Measurements from ENCODE around the gene VPS13D. TPM values are rescaled to one million over a fixed set of nuclear protein-coding genes. Genes with fewer than 3 reads are reported as not detected.

The VPS13D gene
- total RNA-seq, 1 experiment from 2014 or later: 9.6 TPM

DNA sequence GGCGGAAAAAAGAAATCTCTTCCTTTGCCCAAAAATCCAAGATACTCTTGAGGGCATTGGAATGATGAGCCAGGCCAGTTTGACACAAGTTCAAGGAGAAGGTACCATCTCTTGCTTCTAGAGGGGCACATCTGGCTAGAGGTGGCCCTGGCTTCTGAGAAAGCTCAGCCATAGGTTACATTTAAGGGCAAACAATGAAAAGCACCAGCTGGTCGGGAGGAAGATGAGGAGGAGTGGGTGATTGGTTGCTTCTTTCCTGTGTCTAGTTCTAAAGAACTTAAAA, 256.2 kb downstream of the VPS13D start:
- no peak for DNase-seq (ENCODE audit: low spot score)

DNA sequence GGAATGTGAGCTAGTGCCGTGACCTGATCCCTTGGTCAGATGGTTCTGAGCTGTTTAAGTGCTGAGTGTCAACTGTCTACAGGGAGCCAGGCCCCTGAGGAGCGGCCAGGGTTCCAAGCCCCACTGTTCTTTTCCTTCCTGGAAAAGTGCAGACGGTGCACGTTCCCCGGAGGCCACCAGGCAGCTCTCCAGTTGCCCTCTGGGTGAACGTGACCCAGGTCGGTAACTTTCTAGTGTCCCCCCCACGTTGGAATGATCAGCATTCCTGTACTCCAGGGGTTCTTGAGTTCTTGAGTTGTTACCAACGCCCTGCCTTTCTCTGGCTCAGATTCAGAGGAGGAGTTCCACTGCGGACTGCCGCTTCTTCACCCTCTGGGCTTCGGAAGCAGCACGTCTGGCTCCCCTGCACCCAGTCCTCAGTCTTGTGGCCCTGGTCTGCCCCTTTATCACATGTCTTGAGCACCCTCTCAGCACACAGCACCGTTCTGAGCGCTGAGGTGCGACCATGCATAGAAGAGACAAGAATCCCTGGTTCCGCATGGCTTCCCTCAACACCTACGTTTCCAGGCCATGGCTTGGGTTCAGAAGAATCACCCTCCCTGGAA, 256.7 kb downstream of the VPS13D start:
- DNase-seq (ENCODE audit: low spot score): no peak

- DNase-seq (ENCODE audit: low spot score): no peak
Measured at GRCh38 chr1:12487520-12487919, 257.7 kb downstream of the VPS13D start.

DNA sequence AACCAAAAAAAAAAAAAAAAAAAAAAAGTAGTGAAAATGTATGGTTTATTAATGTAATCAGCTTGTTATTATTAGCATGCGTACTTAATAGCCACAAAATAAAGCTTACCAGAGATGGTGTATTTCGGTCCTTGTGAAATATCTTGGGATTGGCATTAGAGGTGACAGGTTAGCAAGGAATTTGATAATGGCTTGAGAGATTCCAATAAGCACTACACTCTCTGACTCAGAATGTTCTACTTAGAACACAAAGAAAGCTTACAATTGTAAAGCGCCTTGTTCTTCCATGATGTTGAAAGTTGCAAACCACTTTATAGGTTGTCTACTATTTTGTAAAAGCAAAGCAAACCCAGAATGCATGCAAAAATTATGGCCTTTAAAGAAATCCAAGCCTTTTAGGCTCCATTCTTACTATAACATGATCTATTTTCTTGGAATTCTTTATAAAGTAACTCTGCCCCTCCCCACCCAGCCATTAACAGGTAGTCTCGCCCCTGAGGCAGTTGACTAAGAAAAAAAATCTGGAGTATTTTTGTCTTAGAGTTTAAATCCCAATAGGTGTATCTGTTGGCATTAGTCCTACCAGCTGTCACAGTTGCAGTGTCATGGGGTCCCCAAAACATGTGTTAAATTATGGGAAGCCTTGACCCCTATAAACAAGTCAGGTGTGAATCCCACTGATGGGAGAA, 259.0 kb downstream of the VPS13D start:
- DNase-seq (ENCODE audit: low spot score): no peak

GRCh38 chr1:12490532-12491142, 260.8 kb downstream of the VPS13D start:
- no peak for DNase-seq (ENCODE audit: low spot score)

GRCh38 chr1:12491656-12492055, 261.8 kb downstream of the VPS13D start:
- no peak for DNase-seq (ENCODE audit: low spot score)

DNA sequence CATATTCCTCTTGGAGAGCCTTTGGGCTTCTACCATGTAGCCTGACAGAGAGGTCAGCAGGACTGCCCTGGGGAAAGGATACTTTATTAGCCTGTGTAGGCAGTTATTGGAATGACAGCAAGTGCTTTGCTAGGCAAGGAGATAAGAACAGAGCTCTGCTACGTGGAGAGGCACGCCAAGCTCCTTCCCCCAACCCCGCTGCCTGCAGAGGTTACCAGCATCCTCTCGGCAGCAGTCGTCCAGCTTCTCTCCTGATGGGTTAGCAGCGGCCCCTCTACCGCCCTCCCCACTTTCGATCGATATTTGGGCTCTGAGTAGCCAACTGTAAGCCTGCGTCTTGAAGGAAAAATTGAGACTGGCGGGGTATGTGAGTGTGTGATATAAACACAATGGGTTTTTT, 265.9 kb downstream of the VPS13D start:
- DNase-seq (ENCODE audit: low spot score): no peak

DNA sequence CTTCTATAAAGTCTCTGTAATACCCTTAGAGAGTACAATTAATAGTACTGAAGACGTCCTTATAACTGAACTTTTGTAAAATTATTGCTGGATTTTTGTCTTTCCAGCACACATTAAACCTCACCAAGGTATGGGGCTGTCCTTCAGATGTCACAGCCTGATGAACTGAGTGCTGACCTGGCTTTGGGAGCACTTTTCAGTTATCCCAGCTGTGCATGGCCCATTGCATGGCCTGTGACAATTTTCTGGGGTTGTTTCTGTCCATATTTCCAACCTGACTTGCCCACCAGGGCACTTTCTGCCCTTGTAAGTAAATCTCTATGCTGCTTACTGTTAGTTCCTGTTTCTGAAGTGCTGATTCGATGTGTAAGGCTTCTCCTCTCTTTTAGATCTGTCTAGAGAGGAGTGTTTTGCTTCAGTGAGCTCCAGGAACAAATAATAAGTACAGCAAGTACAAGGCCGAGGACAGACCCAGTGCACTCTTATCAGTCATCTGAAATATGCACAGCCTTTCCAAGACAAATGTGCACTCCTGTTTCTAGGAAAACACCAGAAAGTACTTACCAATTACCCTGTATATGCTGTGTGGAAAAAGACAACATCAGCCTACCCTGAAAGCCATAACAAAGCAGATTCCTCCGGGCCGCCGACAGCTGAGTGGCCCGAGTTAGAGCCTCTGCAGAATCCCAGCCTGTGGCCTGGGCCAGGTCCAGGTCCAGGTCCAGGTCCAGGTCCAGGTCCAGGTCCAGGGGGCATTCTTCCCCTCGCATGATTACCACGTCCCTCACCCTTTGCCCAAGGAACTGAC, 266.5 kb downstream of the VPS13D start:
- DNase-seq (ENCODE audit: low spot score): no peak

DNA sequence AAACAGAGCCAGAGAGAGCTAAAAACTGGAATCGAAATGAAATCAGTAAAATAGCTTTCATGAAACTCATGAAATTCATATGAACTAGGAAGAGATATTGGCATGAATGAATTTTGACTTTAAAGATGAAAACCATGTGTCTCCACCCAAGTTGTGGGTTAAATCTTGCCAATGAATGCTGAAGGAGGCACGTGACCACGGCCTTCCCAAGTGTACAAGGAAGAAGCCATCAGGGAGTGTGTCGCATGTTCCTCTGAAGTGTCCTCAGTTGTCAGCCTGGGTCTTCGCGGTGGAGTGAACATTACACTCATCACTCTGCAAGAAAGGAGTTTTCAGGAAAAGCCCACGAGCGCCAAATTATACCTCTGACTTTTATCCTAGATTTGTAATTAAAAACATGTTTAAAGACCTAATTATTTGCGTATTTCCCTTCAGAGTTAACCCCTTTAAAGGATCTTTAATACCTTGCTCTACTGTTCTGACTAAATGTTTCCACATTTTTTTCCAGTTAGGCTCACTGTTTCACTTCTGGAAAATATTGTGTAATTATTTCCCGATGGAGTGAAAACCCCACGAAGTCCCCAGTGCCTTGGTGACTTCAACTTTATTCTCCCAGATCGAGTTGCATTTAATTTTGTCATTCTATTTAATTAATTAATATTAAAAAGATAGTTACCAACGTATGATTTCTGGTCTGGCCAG, 269.9 kb downstream of the VPS13D start:
- no peak for DNase-seq (ENCODE audit: low spot score)

GRCh38 chr1:12501661-12502060, 271.8 kb downstream of the VPS13D start:
- no peak for DNase-seq (ENCODE audit: low spot score)

DNA sequence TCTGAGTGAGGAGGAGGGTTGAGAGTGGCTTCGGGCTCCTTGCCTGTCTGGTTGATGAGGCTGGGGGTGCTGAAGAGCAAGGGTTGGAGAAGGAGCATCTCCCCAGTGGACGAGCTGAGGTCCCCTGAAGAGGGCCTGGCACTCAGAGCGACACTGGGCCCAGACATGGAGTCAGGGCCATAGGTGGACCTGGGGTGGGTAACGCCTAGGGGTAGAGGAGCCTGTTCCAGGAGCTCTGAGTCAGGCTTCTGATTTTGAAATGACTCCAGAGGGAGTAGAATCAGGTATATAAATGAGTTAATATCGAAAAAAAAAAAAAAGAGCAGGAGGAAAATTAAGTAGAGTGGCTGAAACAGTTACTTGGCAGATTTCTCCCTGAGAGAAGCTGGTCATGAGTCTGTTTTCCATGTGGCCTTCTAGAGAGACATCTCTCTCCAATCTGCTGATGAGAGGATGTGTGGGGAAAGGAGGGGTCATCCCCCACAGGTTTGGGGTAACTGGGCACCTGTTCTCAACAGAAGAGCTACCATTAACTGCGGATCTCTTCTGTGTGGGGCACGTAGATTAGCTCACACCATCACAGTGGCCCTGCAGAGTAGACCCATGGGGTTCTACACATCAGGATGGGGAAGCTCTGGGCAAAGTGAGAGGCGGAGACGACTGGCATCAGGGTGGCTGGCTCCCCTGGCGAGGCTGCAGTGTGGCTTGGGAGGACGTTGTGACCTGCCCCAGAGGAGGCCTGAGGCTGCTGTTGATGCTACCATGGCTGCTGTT, 272.7 kb downstream of the VPS13D start:
- no peak for DNase-seq (ENCODE audit: low spot score)

- no peak for DNase-seq (ENCODE audit: low spot score)
Measured at GRCh38 chr1:12503709-12504108, 273.9 kb downstream of the VPS13D start.

GRCh38 chr1:12504601-12505000, 274.8 kb downstream of the VPS13D start:
- DNase-seq (ENCODE audit: low spot score): no peak

DNA sequence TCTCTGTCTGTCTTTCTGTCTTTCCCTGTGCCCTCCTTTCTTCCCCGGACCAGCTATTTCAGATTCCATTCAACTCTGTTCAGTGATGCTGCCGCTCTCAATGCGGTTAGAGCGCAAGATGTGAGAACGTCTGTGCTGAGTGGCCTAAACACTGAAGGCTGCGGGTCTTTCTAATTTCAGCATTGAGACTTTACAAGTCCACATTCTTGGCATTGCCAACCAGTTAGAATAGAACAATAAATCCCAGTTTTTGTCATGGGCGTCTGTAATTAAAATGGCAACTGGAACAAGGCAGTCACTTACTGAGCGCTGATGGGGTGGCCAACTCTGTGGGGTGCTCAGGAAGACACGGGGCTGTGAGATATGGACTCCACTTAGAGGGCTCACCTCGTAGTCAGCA, 275.4 kb downstream of the VPS13D start:
- no peak for DNase-seq (ENCODE audit: low spot score)

GRCh38 chr1:12505639-12506280, 275.9 kb downstream of the VPS13D start:
- no peak for DNase-seq (ENCODE audit: low spot score)

DNA sequence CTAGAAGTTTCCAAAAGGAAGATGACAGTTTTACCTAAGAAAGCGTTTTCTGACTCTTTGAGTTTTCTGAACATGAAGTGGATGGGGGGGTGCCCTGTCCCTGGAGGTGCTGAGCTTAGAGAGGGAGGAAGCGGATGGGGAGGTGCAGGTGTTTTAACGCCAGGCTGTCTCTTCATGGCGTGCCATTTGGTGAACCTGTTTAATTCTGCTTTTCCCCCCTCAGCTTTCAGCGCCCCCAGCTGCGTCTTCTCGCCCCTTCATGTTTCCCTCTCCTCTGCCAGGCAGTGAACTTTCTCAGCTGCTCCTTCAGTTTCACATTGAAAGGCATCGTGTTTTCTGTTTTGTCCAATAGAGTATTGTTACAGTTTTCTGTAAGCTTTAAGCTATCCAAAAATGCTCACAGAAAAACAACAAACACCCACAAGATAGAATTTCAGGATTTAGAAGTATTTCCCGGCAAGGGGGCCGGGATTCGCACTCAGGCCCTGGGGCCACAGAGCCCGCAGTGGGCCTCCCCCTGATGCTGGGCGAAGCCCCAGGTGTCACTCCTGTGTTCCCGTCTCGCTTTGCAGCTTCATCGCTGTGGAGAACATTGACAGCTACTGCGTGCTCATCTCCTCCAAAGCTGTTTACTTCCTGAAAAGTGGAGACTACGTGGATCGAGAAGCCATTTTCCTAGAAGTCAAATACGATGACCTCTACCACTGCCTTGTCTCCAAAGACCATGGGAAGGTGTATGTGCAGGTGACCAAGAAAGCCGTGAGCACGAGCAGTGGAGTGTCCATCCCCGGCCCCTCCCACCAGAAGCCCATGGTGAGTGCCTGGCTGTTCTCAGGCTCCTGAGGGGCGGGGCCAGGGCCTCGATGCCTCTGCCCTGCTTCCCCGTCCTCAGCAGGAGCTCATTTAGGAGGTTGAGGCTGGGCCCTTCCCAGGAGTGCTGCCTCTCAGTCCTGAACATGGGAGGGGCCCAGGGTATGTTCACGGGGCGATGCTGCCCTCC, 276.8 kb downstream of the VPS13D start:
- DNase-seq (ENCODE audit: low spot score): no peak

GRCh38 chr1:12507631-12508030, 277.8 kb downstream of the VPS13D start:
- DNase-seq (ENCODE audit: low spot score): no peak

DNA sequence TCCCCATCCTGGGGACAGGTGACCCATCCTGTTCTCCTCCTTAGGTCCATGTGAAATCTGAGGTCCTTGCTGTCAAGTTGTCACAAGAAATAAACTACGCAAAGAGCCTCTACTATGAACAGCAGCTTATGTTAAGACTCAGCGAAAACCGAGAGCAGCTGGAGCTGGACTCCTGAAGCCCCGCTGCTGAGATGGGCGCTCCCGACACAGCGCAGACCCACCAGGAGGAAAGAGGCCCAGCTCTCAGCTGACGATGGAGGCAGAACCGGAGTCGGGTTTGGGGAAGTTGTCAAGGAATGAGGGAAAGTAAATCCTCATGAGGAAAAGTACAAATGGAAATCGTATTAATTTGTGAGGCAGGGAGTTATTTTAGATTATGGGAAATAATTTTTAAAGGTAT, 279.0 kb downstream of the VPS13D start:
- DNase-seq (ENCODE audit: low spot score): no peak

GRCh38 chr1:12511128-12511484, 281.3 kb downstream of the VPS13D start:
- no peak for DNase-seq (ENCODE audit: low spot score)
